HepG2 (cell line): ENCODE data around the gene WNT1. TPM values are rescaled to one million over a fixed set of nuclear protein-coding genes. Genes with fewer than 3 reads are reported as not detected.

Experiments used
- ARID2 ChIP-seq: sonication (generic); formaldehyde crosslinking; IDR thresholded peaks from 2 replicates; pipeline ENCODE4 v1.8.1; 2022; ENCODE audit warnings: mild to moderate bottlenecking, missing genetic modification reagents, borderline replicate concordance
- ARNT ChIP-seq: fragments of 450-650 bp; IDR thresholded peaks from 2 replicates; pipeline ENCODE4 v1.6.1; 2017
- DMTF1 ChIP-seq: sonication (generic); formaldehyde crosslinking; IDR thresholded peaks from 2 replicates; pipeline ENCODE4 v1.4.0; 2020; ENCODE audit warnings: mild to moderate bottlenecking, missing genetic modification reagents
- E2F1 ChIP-seq: sonication (generic); formaldehyde crosslinking; IDR thresholded peaks from 2 replicates; pipeline ENCODE4 v1.5.0; 2020; ENCODE audit warnings: missing genetic modification reagents
- MXD4 ChIP-seq: IDR thresholded peaks from 2 replicates; pipeline ENCODE4 v1.6.1; 2016; ENCODE audit warnings: mild to moderate bottlenecking, missing biosample characterization, missing genetic modification reagents
- NFKBIZ ChIP-seq: IDR thresholded peaks from 2 replicates; pipeline ENCODE4 v1.6.1; 2018; ENCODE audit warnings: missing genetic modification reagents, missing compliant biosample characterization
- NFYB ChIP-seq: sonication (generic); formaldehyde crosslinking; IDR thresholded peaks from 2 replicates; pipeline ENCODE4 v1.4.0; 2020; ENCODE audit warnings: missing genetic modification reagents
- NR0B2 ChIP-seq: sonication (generic); formaldehyde crosslinking; IDR thresholded peaks from 2 replicates; pipeline ENCODE4 v1.4.0; 2020; ENCODE audit warnings: mild to moderate bottlenecking, missing genetic modification reagents
- SMC3 ChIP-seq: IDR thresholded peaks from 2 replicates; pipeline ENCODE4 v1.6.1; 2011; ENCODE audit warnings: low read length, improper control_type of control experiment
- ZFP36L2 ChIP-seq: sonication (generic); formaldehyde crosslinking; IDR thresholded peaks from 2 replicates; pipeline ENCODE4 v1.4.0; 2020; ENCODE audit warnings: missing genetic modification reagents
- ZNF407 ChIP-seq: sonication (generic); formaldehyde crosslinking; IDR thresholded peaks from one replicate; pipeline ENCODE4 v1.5.1; 2020; ENCODE audit warnings: mild to moderate bottlenecking, missing genetic modification reagents; ENCODE audit errors: not compliant biosample characterization
- ZNF567 ChIP-seq: sonication (generic); formaldehyde crosslinking; IDR thresholded peaks from 2 replicates; pipeline ENCODE4 v1.8.1; 2023; ENCODE audit warnings: mild to moderate bottlenecking, missing genetic modification reagents, borderline replicate concordance
- ZNF674 ChIP-seq: sonication (generic); formaldehyde crosslinking; IDR thresholded peaks from 2 replicates; pipeline ENCODE4 v1.5.0; 2020; ENCODE audit warnings: low read depth, mild to moderate bottlenecking, missing genetic modification reagents
- ZNF691 ChIP-seq: sonication (generic); formaldehyde crosslinking; IDR thresholded peaks from 2 replicates; pipeline ENCODE4 v1.4.0; 2020; ENCODE audit warnings: missing genetic modification reagents, low read depth, mild to moderate bottlenecking, borderline replicate concordance
- ZNF782 ChIP-seq: sonication (generic); formaldehyde crosslinking; IDR thresholded peaks from 2 replicates; pipeline ENCODE4 v1.4.0; 2020; ENCODE audit warnings: missing genetic modification reagents, mild to moderate bottlenecking, borderline replicate concordance
- polyA plus RNA-seq, 8 experiments: library from polyadenylated mRNA; depleted of rRNA in 3 of 8; stranded (reverse) in 7 of 8; unstranded in 1 of 8; fragments of >200 nt; fragmentation: Illumina TruSeq in 4 of 8; extraction: Trizol in 4 of 8; gene quantifications; 2 replicates each; pipeline versions ENCODE4 v1.2.1 to v1.2.3, GENCODE V29; 2011 to 2016; ENCODE audit warnings: low read depth in 4 of 8, missing spikeins in 1 of 8, mixed read lengths in 1 of 8; ENCODE audit not compliant: insufficient read depth in 1 of 8
- total RNA-seq, 5 experiments: library from RNA; depleted of rRNA; stranded (reverse); fragments of >200 nt; fragmentation: Illumina TruSeq; extraction: Trizol; gene quantifications; 2 replicates each; pipeline ENCODE4 v1.2.3, GENCODE V29; 2016; ENCODE audit warnings: low read depth in 1 of 5

The WNT1 gene
- total and polyA plus RNA-seq, 2 of the 13 experiments (the other 11 are each of a cell fraction or from before 2014, with no cell fraction given): not detected

- TF ChIP-seq NFKBIZ (CRISPR knock-in tag): no peak
- TF ChIP-seq NR0B2: no peak
- TF ChIP-seq ARNT: no peak
- TF ChIP-seq ZNF691 (CRISPR knock-in tag): no peak
- TF ChIP-seq MXD4: no peak
- TF ChIP-seq NFYB (CRISPR knock-in tag): no peak
- TF ChIP-seq ZNF674 (CRISPR knock-in tag): no peak
- no peak for TF ChIP-seq E2F1 (CRISPR knock-in tag)
- TF ChIP-seq SMC3: peak; percentile 37; the same call in 1 of the 2 replicates
- TF ChIP-seq ZNF407: peak; percentile 41
- TF ChIP-seq ZNF782: no peak
- TF ChIP-seq ZNF567 (CRISPR knock-in tag): no peak
- no peak for TF ChIP-seq ZFP36L2 (CRISPR knock-in tag)
- TF ChIP-seq ARID2 (CRISPR knock-in tag): 0 out of 2 replicates have a peak, but pooled peaks have one; percentile 60
- TF ChIP-seq DMTF1 (CRISPR knock-in tag): no peak
Measured at GRCh38 chr12:48996794-48997718, 18.9 kb downstream of the WNT1 start (continued).
